GM12878 (cell line): ENCODE results near the gene SERPINA6. TPM values are rescaled to one million over a fixed set of nuclear protein-coding genes. Genes with fewer than 3 reads are reported as not detected.

Experiments used
- ATAC-seq: fragments of 200-7000 bp; cut with Tn5 transposase; 3 replicates; pipeline ENCODE4 v1.9.1; 2020; ENCODE audit warnings: mild to moderate bottlenecking, moderate library complexity
- BruUV-seq: library from RNA; stranded (reverse); fragments of 400-500 nt; replicated peaks from 2 replicates; lab custom pipeline; 2021; lab: Mats Ljungman, UMichigan
- CTCF ChIA-PET: fragments of 300-600 bp; sonication (Branson Sonifier 250); formaldehyde crosslinking; extraction: SDS; loops from one replicate; lab custom pipeline; 2021; ENCODE audit warnings: inconsistent platforms; lab: Yijun Ruan, JAX
- POLR2A ChIA-PET: fragments of 350-600 bp; formaldehyde crosslinking; extraction: SDS; loops from one replicate; lab custom pipeline; 2021; ENCODE audit warnings: inconsistent platforms; lab: Charles Lee
- RAD21 ChIA-PET: fragments of 300-600 bp; sonication (Branson Sonifier 250); formaldehyde crosslinking; loops from one replicate; lab custom pipeline; 2023; ENCODE audit warnings: antibody characterized with exemption; ENCODE audit not compliant: unreplicated experiment; lab: Charles Lee
- SMC1A ChIA-PET: fragments of 300-600 bp; sonication (Branson Sonifier 250); formaldehyde crosslinking; loops from one replicate; lab custom pipeline; 2023; ENCODE audit not compliant: unreplicated experiment, uncharacterized antibody; lab: Charles Lee
- DNase-seq: peaks from one replicate; pipeline ENCODE4 v3.0.0-alpha.2; 2011; ENCODE audit warnings: low read depth, low spot score
- FAIRE-seq: peaks from 3 replicates; lab custom pipeline; 2011; peaks lifted over from hg19 to GRCh38; lab: Jason Lieb, UNC
- H2AFZ ChIP-seq: 2 replicates; pipeline ENCODE4 v1.6.0; 2011; ENCODE audit warnings: low read depth, low read length, control low read depth; ENCODE audit not compliant: control insufficient read depth
- H3K27ac ChIP-seq: 2 replicates; pipeline ENCODE4 v1.5.1; 2011; ENCODE audit warnings: control low read depth; ENCODE audit not compliant: control insufficient read depth, insufficient read depth
- H3K27me3 ChIP-seq, 2 experiments: replicated peaks in 1 of 2; 2 replicates each; pipeline versions ENCODE4 v1.6.0 to v1.6.1; 2011; ENCODE audit warnings: low read length in 1 of 2; ENCODE audit not compliant: control insufficient read depth in 2 of 2, insufficient read depth in 2 of 2
- H3K36me3 ChIP-seq, 2 experiments: 2 replicates each; pipeline ENCODE4 v1.5.1; 2011; ENCODE audit warnings: low read length in 1 of 2; ENCODE audit not compliant: control insufficient read depth in 2 of 2, insufficient read depth in 2 of 2
- H3K4me1 ChIP-seq: 2 replicates; pipeline ENCODE4 v1.6.1; 2011; ENCODE audit warnings: mild to moderate bottlenecking, low read length, moderate library complexity, mixed read lengths; ENCODE audit not compliant: control insufficient read depth, insufficient read depth
- H3K4me2 ChIP-seq: 2 replicates; pipeline ENCODE4 v1.6.0; 2011; ENCODE audit warnings: control low read depth; ENCODE audit not compliant: control insufficient read depth, insufficient read depth
- H3K4me3 ChIP-seq: fragments of 200-600 bp; sonication (generic); 2 replicates; pipeline ENCODE4 v1.5.1; 2016
- H3K79me2 ChIP-seq: 2 replicates; pipeline ENCODE4 v1.6.0; 2011; ENCODE audit warnings: low read length; ENCODE audit not compliant: control insufficient read depth, insufficient read depth
- H3K9ac ChIP-seq: 2 replicates; pipeline ENCODE4 v1.8.0; 2011; ENCODE audit warnings: low read length, control low read depth, mixed read lengths; ENCODE audit not compliant: control insufficient read depth, insufficient read depth
- H3K9me3 ChIP-seq: replicated peaks from 3 replicates; pipeline ENCODE4 v1.5.1; 2011; ENCODE audit warnings: mild to moderate bottlenecking, low read length; ENCODE audit not compliant: control insufficient read depth, insufficient read depth
- H4K20me1 ChIP-seq: 2 replicates; pipeline ENCODE4 v1.6.0; 2011; ENCODE audit not compliant: control insufficient read depth, insufficient read depth
- ATF3 ChIP-seq: IDR thresholded peaks from 2 replicates; pipeline ENCODE4 v1.6.1; 2011; ENCODE audit warnings: low read depth, mild to moderate bottlenecking, low read length, moderate library complexity, borderline replicate concordance; ENCODE audit errors: extremely low read depth
- ATF7 ChIP-seq: fragments of 450-650 bp; IDR thresholded peaks from 2 replicates; pipeline ENCODE4 v1.6.1; 2016; ENCODE audit warnings: low read depth, mild to moderate bottlenecking
- CBX3 ChIP-seq: fragments of 200-600 bp; sonication (generic); IDR thresholded peaks from 2 replicates; pipeline ENCODE4 v1.6.1; 2016; ENCODE audit warnings: low read depth, borderline replicate concordance
- EZH2 ChIP-seq: IDR thresholded peaks from 2 replicates; pipeline ENCODE4 v1.6.1; 2012; ENCODE audit warnings: low read depth, mild to moderate bottlenecking, control low read depth, inconsistent platforms, low read length, borderline replicate concordance; ENCODE audit not compliant: control insufficient read depth
- HCFC1 ChIP-seq: fragments of 150-350 bp; IDR thresholded peaks from 2 replicates; pipeline ENCODE4 v1.6.1; 2014; ENCODE audit warnings: low read length
- HDGF ChIP-seq: fragments of 450-650 bp; IDR thresholded peaks from 2 replicates; pipeline ENCODE4 v1.6.1; 2016; ENCODE audit warnings: antibody characterized with exemption
- MEF2A ChIP-seq: IDR thresholded peaks from 2 replicates; pipeline ENCODE4 v1.6.1; 2011; ENCODE audit warnings: low read depth, mild to moderate bottlenecking, low read length, moderate library complexity; ENCODE audit not compliant: insufficient read depth
- MYB ChIP-seq: fragments of 150-350 bp; IDR thresholded peaks from 2 replicates; pipeline ENCODE4 v1.6.1; 2014; ENCODE audit warnings: mild to moderate bottlenecking, low read depth, low read length, borderline replicate concordance
- NFYA ChIP-seq: IDR thresholded peaks from 2 replicates; pipeline ENCODE4 v1.6.1; 2011; ENCODE audit warnings: low read depth, mild to moderate bottlenecking, low read length, improper control_type of control experiment, borderline replicate concordance
- NFYB ChIP-seq: IDR thresholded peaks from 2 replicates; pipeline ENCODE4 v1.6.1; 2011; ENCODE audit warnings: low read depth, mild to moderate bottlenecking, low read length, improper control_type of control experiment, moderate library complexity; ENCODE audit not compliant: insufficient read depth
- PAX8 ChIP-seq: fragments of 450-650 bp; IDR thresholded peaks from 2 replicates; pipeline ENCODE4 v1.6.1; 2017; ENCODE audit warnings: mild to moderate bottlenecking, moderate library complexity
- RAD51 ChIP-seq: fragments of 450-650 bp; IDR thresholded peaks from 2 replicates; pipeline ENCODE4 v1.6.1; 2016; ENCODE audit warnings: moderate library complexity, mild to moderate bottlenecking, inconsistent platforms
- RUNX3 ChIP-seq: IDR thresholded peaks from 2 replicates; pipeline ENCODE4 v1.6.1; 2012; ENCODE audit warnings: low read length, inconsistent platforms
- TCF3 ChIP-seq: IDR thresholded peaks from 2 replicates; pipeline ENCODE4 v1.6.1; 2012; ENCODE audit warnings: low read depth, mild to moderate bottlenecking, low read length, borderline replicate concordance; ENCODE audit not compliant: insufficient read depth
- ZNF207 ChIP-seq: fragments of 450-650 bp; IDR thresholded peaks from 2 replicates; pipeline ENCODE4 v1.6.1; 2014; ENCODE audit warnings: antibody characterized with exemption, mild to moderate bottlenecking, borderline replicate concordance
- WGBS: methylation state at CpG from one replicate; pipeline ENCODE4 v1.1.6; 2016; ENCODE audit warnings: low lambda C conversion rate; ENCODE audit not compliant: insufficient replicate concordance, insufficient coverage; ENCODE audit errors: missing lambda C conversion rate; 5-methylcytosine and 5-hydroxymethylcytosine counted together
- in situ Hi-C: fragments of 300-500 bp; cut with MboI; formaldehyde crosslinking; loops from 9 replicates; pipeline ENCODE4 v1.14.3; 2018; ENCODE audit warnings: mixed read lengths
- intact Hi-C: fragments of 100-400 bp; cut with micrococcal nuclease; formaldehyde crosslinking; loops from one replicate; pipeline ENCODE4 v1.14.2; 2022; ENCODE audit not compliant: unreplicated experiment
- polyA plus RNA-seq, 11 experiments: library from polyadenylated mRNA; depleted of rRNA in 4 of 11; unstranded in 6 of 11; stranded (reverse) in 5 of 11; fragments of >200 nt; fragmentation: Nextera tagmentation in 4 of 11; fragmentation: Illumina TruSeq in 1 of 11; extraction: Ambion mirVana in 4 of 11; extraction: Trizol in 1 of 11; gene quantifications; 1 replicate in 1 of 11; 2 replicates in 10 of 11; pipeline versions ENCODE4 v1.2.1 to v1.2.3, GENCODE V29; 2011 to 2016; ENCODE audit warnings: inconsistent platforms in 2 of 11, missing spikeins in 2 of 11, low read depth in 1 of 11
- total RNA-seq, 4 experiments: library from RNA; depleted of rRNA in 3 of 4; stranded (reverse); fragments of >200 nt in 3 of 4; fragmentation: Illumina TruSeq in 1 of 4; extraction: Trizol in 1 of 4; gene quantifications; 2 replicates each; pipeline versions ENCODE4 v1.2.1 to v1.2.3, GENCODE V29; 2013 to 2021
- TF ChIP-seq, protein P1 (sequence below): fragments of 450-650 bp; IDR thresholded peaks from 2 replicates; pipeline ENCODE4 v1.6.1; 2014; ENCODE audit warnings: mild to moderate bottlenecking

The SERPINA6 gene
- total and polyA plus RNA-seq, 10 of the 15 experiments (the other 5 are each of a cell fraction or from before 2014, with no cell fraction given) = 0.11 to 0.27 (median 0.23) TPM; not detected in 7

DNA sequence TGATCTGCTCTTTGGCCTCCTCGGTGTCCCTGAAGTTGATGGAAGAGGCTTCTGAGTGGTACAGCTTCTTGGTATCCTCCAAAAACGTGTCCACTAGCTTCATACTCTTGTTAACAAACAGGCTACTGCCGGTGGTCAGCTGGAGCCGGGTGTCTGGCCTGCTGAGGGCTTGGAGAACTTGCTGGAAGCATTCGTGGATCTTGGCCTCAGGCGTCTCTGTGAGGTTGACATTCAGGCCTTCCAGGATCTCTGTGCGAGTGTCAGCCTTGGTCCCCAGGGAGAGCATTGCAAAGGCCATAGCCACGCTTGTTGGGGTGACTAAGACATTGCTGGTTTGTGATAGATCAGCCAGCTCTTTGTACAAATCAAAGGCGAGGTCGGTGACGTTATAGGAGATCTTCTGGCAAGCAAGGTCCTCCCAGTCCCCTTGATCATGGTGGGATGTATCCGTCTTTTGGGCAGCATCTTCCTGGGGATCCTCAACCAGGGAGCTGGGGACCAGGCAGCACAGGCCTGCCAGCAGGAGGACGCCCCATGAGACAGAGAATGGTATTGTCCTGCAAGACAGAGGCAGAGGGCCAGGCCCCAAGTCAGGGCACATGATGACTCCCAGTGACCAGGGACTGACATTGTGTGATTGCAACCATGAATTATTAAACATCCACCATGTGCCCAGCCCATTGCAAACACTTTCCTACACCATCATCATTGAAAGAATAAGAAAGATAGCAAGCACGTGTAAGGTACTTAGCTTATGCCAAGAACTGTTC lies 43.2 kb upstream of the SERPINA6 start, which contains the start of gene SERPINA2:
SERPINA2 (minus strand) TSS at position 553 of the 770 bp plus-strand sequence.
- ChIA-PET CTCF (no interaction called here), POLR2A (no interaction called here), SMC1A (no interaction called here), RAD21 (no interaction called here)
- ATAC-seq = no peak
- H4K20me1 ChIP-seq = no peaks in the 10 kb centered on the region
- intact Hi-C loops (no loop called here), in situ Hi-C loops (no loop called here)
- 42% methylated on average over 14 of the region's 14 CpGs for WGBS
- no peak within 1 kb of the TSS for H3K27ac ChIP-seq
- no peak within 1 kb of the TSS for H3K4me3 ChIP-seq
- BruUV-seq = no TSS peak
- H3K4me1 ChIP-seq = no peaks in the 10 kb centered on the region
- TF ChIP-seq HCFC1 (no peak), NFYB (no peak), MEF2A (no peak), RAD51 (no peak), MYB (no peak), CBX3 (no peak)
- FAIRE-seq = no peak
- no peak within 1 kb of the TSS for H2AFZ ChIP-seq
- H3K9me3 ChIP-seq = no peaks in the 10 kb centered on the region
- no peak within 1 kb of the TSS for H3K9ac ChIP-seq
- no peaks in the 10 kb centered on the region for H3K79me2 ChIP-seq
- H3K36me3 ChIP-seq = no peaks in the 10 kb centered on the region
- H3K4me2 ChIP-seq = no peak within 1 kb of the TSS
- no peak for DNase-seq
- H3K27me3 ChIP-seq = no peaks in the 10 kb centered on the region

DNA sequence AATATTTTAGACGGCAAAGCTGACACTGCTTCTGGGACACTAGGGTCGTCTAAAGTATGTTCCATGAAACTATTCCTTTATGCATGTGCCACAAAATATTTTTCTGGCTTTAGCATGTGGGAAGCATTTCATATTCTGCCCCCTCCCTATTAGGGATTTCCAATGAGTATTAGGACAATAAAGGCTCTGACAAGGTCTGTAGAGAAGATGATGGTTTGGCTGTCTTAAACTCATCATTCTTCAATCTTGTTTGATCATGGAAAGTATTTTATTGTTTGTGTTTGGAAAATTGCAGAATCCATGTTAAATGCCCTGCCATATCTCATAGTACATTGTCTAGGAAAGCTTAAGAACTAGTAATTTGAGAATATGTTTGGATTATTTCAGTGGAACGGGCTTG lies 42.5 kb upstream of the SERPINA6 start:
- no TSS peak for BruUV-seq
- no peaks in the 10 kb centered on the region for H3K36me3 ChIP-seq
- no peak overlapping the region for H3K27ac ChIP-seq
- H3K9me3 ChIP-seq = no peaks in the 10 kb centered on the region
- no peak overlapping the region for H3K4me3 ChIP-seq
- H3K9ac ChIP-seq = no peak overlapping the region
- CTCF ChIA-PET = no interaction called here
- no peaks in the 10 kb centered on the region for H4K20me1 ChIP-seq
- H3K4me1 ChIP-seq = no peaks in the 10 kb centered on the region
- no peak for DNase-seq
- FAIRE-seq = no peak
- intact Hi-C loops = no loop called here
- SMC1A ChIA-PET = no interaction called here
- no peaks in the 10 kb centered on the region for H3K79me2 ChIP-seq
- WGBS = 52% methylated on average over 3 of the region's 3 CpGs
- H3K4me2 ChIP-seq = no peak overlapping the region
- no peak for ATAC-seq
- POLR2A ChIA-PET = no interaction called here
- no peak for TF ChIP-seq TCF3
- no peak for TF ChIP-seq PAX8
- no peak for TF ChIP-seq ATF3
- TF ChIP-seq, protein P1, sequence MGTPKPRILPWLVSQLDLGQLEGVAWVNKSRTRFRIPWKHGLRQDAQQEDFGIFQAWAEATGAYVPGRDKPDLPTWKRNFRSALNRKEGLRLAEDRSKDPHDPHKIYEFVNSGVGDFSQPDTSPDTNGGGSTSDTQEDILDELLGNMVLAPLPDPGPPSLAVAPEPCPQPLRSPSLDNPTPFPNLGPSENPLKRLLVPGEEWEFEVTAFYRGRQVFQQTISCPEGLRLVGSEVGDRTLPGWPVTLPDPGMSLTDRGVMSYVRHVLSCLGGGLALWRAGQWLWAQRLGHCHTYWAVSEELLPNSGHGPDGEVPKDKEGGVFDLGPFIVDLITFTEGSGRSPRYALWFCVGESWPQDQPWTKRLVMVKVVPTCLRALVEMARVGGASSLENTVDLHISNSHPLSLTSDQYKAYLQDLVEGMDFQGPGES = no peak
- no peak for TF ChIP-seq HDGF
- TF ChIP-seq RUNX3 = no peak
- TF ChIP-seq EZH2 = no peak
- no peak for TF ChIP-seq ATF7
- TF ChIP-seq NFYA = no peak
- TF ChIP-seq ZNF207 = no peak
- H2AFZ ChIP-seq = no peak overlapping the region
- H3K27me3 ChIP-seq = no peaks in the 10 kb centered on the region
- RAD21 ChIA-PET = no interaction called here
- in situ Hi-C loops = no loop called here
